ENCODE data around the gene C1orf198. TPM values are rescaled to one million over a fixed set of nuclear protein-coding genes. Genes with fewer than 3 reads are reported as not detected.

Gene C1orf198
- total RNA-seq, 1 experiment from 2014 or later: 22.9 TPM

GRCh38 chr1:230894664-230895063, 26.3 kb upstream of the C1orf198 start:
- no TSS peak for BruUV-seq (replicated peaks)
- POLR2A ChIA-PET: no interaction called here
- intact Hi-C loops (cut with micrococcal nuclease): no loop called here

More at GRCh38 chr1:230894664-230895063, 26.3 kb upstream of the C1orf198 start:
- no peaks in the 10 kb centered on the region for H3K27me3 ChIP-seq (ENCODE audit: insufficient read depth, low read length)
- no peak overlapping the region for H3K4me3 ChIP-seq (replicated peaks in 1 of 2; ENCODE audit: low read depth in 1 of 2, low read length in 2 of 2)
- no peak overlapping the region; the same call in 1 of the 2 replicates for H3K27ac ChIP-seq (ENCODE audit: low read depth, low read length)
- no peaks in the 10 kb centered on the region for H3K79me2 ChIP-seq (ENCODE audit: insufficient read depth, low read length)
- H3K36me3 ChIP-seq (ENCODE audit: control insufficient read depth in 1 of 2, insufficient read depth in 2 of 2, low read length in 2 of 2): no peaks in the 10 kb centered on the region
- no peak for TF ChIP-seq JUND (IDR thresholded peaks at IDR 0.05)
- TF ChIP-seq ZNF274 (IDR thresholded peaks at IDR 0.05; ENCODE audit: low read depth, low read length): no peak
- no peak for TF ChIP-seq REST (IDR thresholded peaks at IDR 0.05; ENCODE audit: low read depth)
- no peak for TF ChIP-seq YY1 (IDR thresholded peaks at IDR 0.05; ENCODE audit: extremely low read depth, insufficient replicate concordance, low read depth, low read length)
- TF ChIP-seq EZH2 (IDR thresholded peaks at IDR 0.05): no peak
- no peak for TF ChIP-seq TCF7L2 (IDR thresholded peaks at IDR 0.05; ENCODE audit: borderline replicate concordance, extremely low read depth, insufficient read depth, insufficient read length)
- TF ChIP-seq RAD21 (IDR thresholded peaks at IDR 0.05; ENCODE audit: low read depth): no peak
- no peak for TF ChIP-seq ZFX (IDR thresholded peaks at IDR 0.05)
- no peak for TF ChIP-seq SIN3A (IDR thresholded peaks at IDR 0.05; ENCODE audit: low read depth)
- no peak overlapping the region for H2AFZ ChIP-seq (ENCODE audit: low read depth, low read length, poor library complexity, severe bottlenecking)
- no peaks in the 10 kb centered on the region for H4K20me1 ChIP-seq (ENCODE audit: insufficient read depth)
- no peak for DNase-seq (ENCODE audit: low read depth, low spot score)
- no peaks in the 10 kb centered on the region for H3K4me1 ChIP-seq (ENCODE audit: control insufficient read depth in 1 of 2, insufficient read depth in 2 of 2, low read length in 2 of 2)
- H3K9ac ChIP-seq (ENCODE audit: low read length): no peak overlapping the region
- H3K9me2 ChIP-seq (ENCODE audit: insufficient read depth): no peaks in the 10 kb centered on the region
- no peaks in the 10 kb centered on the region for H3K9me3 ChIP-seq (ENCODE audit: control insufficient read depth in 1 of 2, insufficient read depth in 1 of 2, low read depth in 1 of 2, low read length in 2 of 2)
- ChIA-PET CTCF (no interaction called here), RAD21 (ENCODE audit: low non-redundant PET in 1 of 2, low total read pairs in 2 of 2, uncharacterized antibody in 2 of 2, unreplicated experiment in 2 of 2) (no interaction called here)
- no peak overlapping the region for H3K4me2 ChIP-seq (ENCODE audit: low read length)
- ATAC-seq: no peak

Data from HCT116 (cell line).